T-helper 2 cell treated with Interferon-gamma antibody and Interleukin-4, amounts not matched to agents 5 μg/mL and 100 μg/mL, for 36 hours (primary cell): ENCODE data around the gene STX18.

ENCODE experiments used
- DNase-seq: peaks from one replicate; pipeline ENCODE4 v3.0.0; 2021; ENCODE audit warnings: low spot score
- H3K27ac Mint-ChIP-seq: one replicate; pipeline ENCODE4 v1.8.0; 2021; ENCODE audit warnings: mild to moderate bottlenecking, mixed read lengths
- H3K27me3 Mint-ChIP-seq: one replicate; pipeline ENCODE4 v1.8.0; 2021; ENCODE audit warnings: low read depth, mixed read lengths
- H3K36me3 Mint-ChIP-seq: one replicate; pipeline ENCODE4 v1.8.0; 2021; ENCODE audit warnings: low read depth, mixed read lengths
- H3K4me1 Mint-ChIP-seq: one replicate; pipeline ENCODE4 v1.8.0; 2021; ENCODE audit warnings: low read depth, mixed read lengths
- H3K4me3 Mint-ChIP-seq: one replicate; pipeline ENCODE4 v1.8.0; 2022; ENCODE audit warnings: mild to moderate bottlenecking, moderate library complexity, mixed read lengths
- H3K9me3 Mint-ChIP-seq: one replicate; pipeline ENCODE4 v1.8.0; 2021; ENCODE audit warnings: mixed read lengths

STX18 gene

DNA sequence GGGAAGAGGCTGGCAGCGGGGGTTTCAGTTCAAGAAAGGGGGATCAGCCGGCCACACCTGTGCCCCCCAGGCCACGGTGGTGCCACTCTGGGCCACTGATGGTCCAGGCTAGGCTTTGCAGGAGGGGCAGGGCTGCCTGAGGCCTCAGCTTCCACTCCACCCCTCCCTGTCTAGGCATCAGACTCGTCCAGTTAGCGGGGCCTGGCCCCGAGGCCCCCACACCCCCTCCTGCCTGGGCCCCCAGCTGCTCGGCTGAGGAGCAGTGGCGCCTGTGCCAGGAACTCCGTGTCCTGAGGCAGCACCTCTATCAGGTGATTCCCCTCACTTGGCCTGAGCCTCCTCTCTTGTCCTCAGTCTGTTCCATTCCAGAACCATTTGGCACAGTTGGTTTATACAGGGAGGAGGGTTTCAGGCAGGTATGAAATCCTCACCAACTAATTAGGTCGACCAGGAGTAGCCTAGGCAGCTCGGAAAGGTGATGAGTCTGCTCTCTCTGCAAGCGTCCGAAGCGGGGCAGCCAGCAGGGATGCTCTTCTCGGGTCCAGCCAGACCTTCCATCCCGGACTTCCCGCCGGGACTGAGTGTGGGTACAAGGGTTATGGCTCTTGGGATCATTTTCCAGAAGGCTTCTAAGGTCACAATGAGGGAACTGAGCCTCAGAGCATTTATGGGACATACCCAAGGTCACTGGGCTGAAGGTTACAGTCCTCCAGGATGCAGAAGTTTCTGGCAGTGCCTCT lies 152.8 kb downstream of the STX18 start:
- DNase-seq = no peak
- Mint-ChIP-seq H3K36me3 (no peaks in the 10 kb centered on the region), H3K4me3 (no peak overlapping the region), H3K9me3 (no peaks in the 10 kb centered on the region), H3K27me3 (peaks cover 36% of the 10 kb centered on the region), H3K4me1 (no peaks in the 10 kb centered on the region), H3K27ac (no peak overlapping the region)

GRCh38 chr4:4388311-4388790 lies 153.5 kb downstream of the STX18 start:
- peaks cover 41% of the 10 kb centered on the region for H3K27me3 Mint-ChIP-seq
- DNase-seq = no peak
- no peak overlapping the region for H3K27ac Mint-ChIP-seq
- H3K9me3 Mint-ChIP-seq = no peaks in the 10 kb centered on the region
- no peaks in the 10 kb centered on the region for H3K4me1 Mint-ChIP-seq
- no peaks in the 10 kb centered on the region for H3K36me3 Mint-ChIP-seq
- H3K4me3 Mint-ChIP-seq = peak overlapping the region; percentile 24

DNA sequence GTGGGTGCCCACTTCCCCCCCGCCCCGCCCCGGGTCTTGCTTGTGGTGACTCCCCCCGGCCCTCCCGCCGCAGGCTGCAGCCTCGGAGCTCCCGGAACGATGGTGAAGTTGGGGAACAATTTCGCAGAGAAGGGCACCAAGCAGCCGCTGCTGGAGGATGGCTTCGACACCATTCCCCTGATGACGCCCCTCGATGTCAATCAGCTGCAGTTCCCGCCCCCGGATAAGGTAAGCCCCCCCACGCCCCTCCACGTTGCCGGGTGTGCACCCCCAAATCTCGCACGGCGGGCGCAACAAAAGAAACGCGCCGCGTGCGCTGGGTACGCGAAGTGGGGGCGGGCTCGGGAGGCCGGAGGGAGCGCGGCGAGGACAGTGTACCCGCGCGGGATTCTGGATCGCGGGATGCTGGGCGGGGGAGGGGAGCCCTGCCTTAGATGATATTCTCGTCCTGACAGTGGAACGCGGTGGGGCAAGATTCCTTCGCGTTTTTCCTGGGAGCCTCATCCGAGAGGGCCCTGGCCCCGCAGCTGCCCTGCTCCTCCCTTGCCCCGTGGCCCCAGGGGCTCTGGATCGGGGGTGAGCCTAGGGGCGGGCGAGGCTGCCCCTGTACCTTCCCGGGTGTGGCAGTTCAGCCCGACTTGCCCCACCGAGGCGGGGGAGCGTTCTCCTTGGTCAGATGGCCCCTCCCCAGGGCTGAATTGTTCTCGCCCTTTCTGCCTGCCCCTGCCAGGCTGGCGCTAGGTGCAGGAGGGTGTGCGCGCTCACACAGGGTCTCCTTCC lies 154.1 kb downstream of the STX18 start:
- Mint-ChIP-seq H3K4me3 (peak overlapping the region; percentile 24), H3K27ac (no peak overlapping the region), H3K27me3 (peaks cover 45% of the 10 kb centered on the region), H3K4me1 (no peaks in the 10 kb centered on the region), H3K36me3 (no peaks in the 10 kb centered on the region), H3K9me3 (no peaks in the 10 kb centered on the region)
- no peak for DNase-seq

- Mint-ChIP-seq H3K4me3 (peak within 1 kb of the TSS; percentile 63), H3K9me3 (no peaks in the 10 kb centered on the region), H3K36me3 (no peaks in the 10 kb centered on the region), H3K27ac (no peak within 1 kb of the TSS), H3K27me3 (peaks cover 50% of the 10 kb centered on the region), H3K4me1 (no peaks in the 10 kb centered on the region)
- DNase-seq = no peak
Measured at GRCh38 chr4:4386736-4387392, 155.0 kb downstream of the STX18 start, which contains the start of gene NSG1. Gene NSG1, plus strand, starts transcription at chr4:4387102. Its CDS starts 528 bp downstream, at chr4:4387630.

DNA sequence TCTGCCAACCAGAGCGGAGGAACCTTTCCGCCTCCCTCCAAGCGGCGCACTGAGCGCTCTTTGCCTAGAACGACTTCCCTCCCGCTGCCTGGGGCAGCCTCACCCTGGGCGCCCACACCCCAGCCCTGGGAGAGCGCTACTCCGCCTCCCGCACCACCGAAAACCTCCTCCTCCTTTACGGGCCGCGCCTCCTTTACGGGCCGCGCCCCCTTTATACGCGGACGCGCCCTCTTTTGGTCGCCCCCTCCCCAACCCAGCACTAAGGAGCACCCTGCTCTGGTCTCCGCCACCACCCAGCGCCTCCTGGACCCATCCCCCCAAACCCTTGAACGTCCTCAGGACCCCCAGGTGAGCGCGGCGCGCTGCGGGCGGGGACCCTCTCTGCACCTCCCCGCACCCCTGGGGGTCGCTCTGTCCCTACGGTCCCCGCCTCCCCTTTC lies 155.5 kb downstream of the STX18 start:
- no peak for DNase-seq
- no peak overlapping the region for H3K27ac Mint-ChIP-seq
- H3K27me3 Mint-ChIP-seq = peaks cover 50% of the 10 kb centered on the region
- H3K4me3 Mint-ChIP-seq = peak overlapping the region; percentile 63
- H3K4me1 Mint-ChIP-seq = no peaks in the 10 kb centered on the region
- H3K36me3 Mint-ChIP-seq = no peaks in the 10 kb centered on the region
- no peaks in the 10 kb centered on the region for H3K9me3 Mint-ChIP-seq

GRCh38 chr4:4385729-4386295 lies 156.0 kb downstream of the STX18 start:
- H3K27me3 Mint-ChIP-seq = peaks cover 52% of the 10 kb centered on the region
- H3K4me1 Mint-ChIP-seq = no peaks in the 10 kb centered on the region
- H3K4me3 Mint-ChIP-seq = peak overlapping the region; percentile 63
- no peak for DNase-seq
- no peaks in the 10 kb centered on the region for H3K9me3 Mint-ChIP-seq
- no peaks in the 10 kb centered on the region for H3K36me3 Mint-ChIP-seq
- H3K27ac Mint-ChIP-seq = no peak overlapping the region

DNA sequence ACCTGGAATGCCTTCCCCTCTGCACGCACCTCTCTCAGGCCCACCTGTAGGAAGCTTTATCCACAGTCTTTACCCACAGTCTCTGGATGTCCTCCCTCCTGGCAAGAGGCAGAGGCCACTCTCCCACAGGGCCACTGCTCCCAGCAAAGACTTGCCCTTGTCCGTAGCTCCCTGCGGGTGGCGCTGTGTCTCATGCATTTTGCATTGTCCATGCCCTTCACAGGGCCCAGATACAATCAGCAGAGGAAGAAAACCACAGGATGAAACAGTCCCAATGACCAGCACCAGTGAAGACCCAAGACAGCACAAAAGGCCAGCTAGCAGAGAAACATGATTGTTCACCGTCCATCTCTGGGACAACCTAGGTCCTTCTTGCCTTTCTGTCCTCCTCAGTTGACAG lies 157.0 kb downstream of the STX18 start:
- Mint-ChIP-seq H3K27me3 (peaks cover 52% of the 10 kb centered on the region), H3K27ac (no peak overlapping the region), H3K9me3 (no peaks in the 10 kb centered on the region), H3K36me3 (no peaks in the 10 kb centered on the region), H3K4me3 (no peak overlapping the region), H3K4me1 (no peaks in the 10 kb centered on the region)
- no peak for DNase-seq

DNA sequence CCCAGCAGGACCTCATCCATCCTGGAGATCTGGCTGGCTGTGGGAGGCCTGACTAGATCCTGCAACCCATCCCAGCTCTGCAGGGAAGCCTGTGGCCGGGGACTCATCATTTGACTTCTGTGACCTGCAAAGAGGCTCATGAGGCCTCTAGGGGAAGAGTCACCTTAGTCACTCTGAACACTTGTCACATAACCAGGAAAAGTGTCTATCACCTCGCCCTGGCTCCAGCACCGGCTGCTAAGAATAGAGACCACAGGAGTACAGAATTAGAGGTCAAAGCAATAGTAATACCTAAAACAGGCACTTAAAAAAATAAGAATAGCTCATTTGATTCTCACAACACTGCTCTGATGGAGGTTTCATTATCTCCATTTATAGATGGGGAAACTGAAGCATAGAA lies 158.8 kb downstream of the STX18 start:
- no peak overlapping the region for H3K27ac Mint-ChIP-seq
- H3K27me3 Mint-ChIP-seq = peaks cover 43% of the 10 kb centered on the region
- no peak overlapping the region for H3K4me3 Mint-ChIP-seq
- no peaks in the 10 kb centered on the region for H3K9me3 Mint-ChIP-seq
- DNase-seq = no peak
- H3K36me3 Mint-ChIP-seq = no peaks in the 10 kb centered on the region
- H3K4me1 Mint-ChIP-seq = no peaks in the 10 kb centered on the region

DNA sequence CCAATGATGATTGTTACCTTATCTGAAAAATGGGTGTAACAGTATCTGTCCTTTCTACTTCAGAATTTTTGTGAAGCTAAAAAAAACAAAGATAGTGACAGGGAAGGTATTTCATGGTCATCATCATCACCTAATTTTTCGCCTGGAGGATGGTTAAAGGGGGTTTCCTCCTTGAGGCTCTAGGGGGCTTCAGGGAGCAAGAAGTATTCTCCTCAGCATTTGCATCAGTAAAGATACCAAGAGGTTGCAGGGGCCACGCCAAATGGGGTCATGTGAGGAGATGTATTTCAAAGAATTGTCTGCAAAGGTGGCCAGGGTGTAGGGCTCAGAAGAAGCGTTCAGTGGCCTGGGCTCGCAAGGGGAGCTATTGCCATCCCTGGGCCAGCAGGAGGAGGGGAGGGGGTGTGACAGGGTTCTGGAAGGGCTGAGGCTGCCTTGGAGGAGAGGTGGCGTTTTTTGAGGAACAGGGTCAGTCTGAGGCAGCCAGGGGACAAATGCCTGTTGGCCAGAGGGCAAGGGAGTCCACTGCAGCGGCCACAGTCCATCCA lies 162.2 kb downstream of the STX18 start:
- H3K9me3 Mint-ChIP-seq = no peaks in the 10 kb centered on the region
- H3K36me3 Mint-ChIP-seq = no peaks in the 10 kb centered on the region
- peaks cover 32% of the 10 kb centered on the region for H3K27me3 Mint-ChIP-seq
- DNase-seq = no peak
- H3K4me1 Mint-ChIP-seq = no peaks in the 10 kb centered on the region
- H3K4me3 Mint-ChIP-seq = no peak overlapping the region
- H3K27ac Mint-ChIP-seq = no peak overlapping the region

DNA sequence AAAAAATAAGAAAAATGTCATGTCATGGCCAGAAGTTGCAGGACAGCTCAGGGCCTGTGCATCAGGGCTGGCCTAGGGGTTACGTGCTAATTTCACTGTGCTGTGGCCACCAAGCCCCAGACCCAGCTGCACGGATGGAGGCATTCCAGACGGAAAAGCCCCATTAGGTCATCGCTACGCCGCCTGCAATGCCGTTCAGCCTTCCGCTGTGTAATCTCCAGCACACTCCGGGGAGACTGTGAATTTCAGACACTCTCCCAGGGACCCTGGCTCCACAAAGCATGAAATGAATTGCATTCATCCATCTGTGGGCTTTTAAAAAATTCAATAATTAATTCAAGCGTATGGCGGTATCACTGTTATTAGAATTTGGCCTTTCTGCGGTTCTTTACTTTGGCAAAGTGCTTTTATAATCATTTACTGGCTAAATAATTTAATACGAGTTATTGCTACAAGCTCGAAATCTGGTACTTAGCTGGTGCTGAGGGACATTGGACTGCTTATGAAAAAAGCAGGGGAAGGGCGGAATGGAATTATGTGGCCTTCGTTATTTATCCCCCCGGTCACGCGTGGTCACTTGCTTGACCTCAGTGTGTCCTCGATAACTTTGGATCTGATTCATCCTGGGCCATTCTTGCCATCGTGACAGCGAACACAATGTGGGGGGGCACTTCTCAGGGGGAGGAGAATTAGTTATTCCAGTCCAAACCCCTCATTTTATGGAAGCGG lies 164.0 kb downstream of the STX18 start:
- H3K36me3 Mint-ChIP-seq = no peaks in the 10 kb centered on the region
- no peaks in the 10 kb centered on the region for H3K9me3 Mint-ChIP-seq
- H3K27me3 Mint-ChIP-seq = peaks cover 17% of the 10 kb centered on the region
- no peak overlapping the region for H3K4me3 Mint-ChIP-seq
- no peak for DNase-seq
- H3K4me1 Mint-ChIP-seq = no peaks in the 10 kb centered on the region
- H3K27ac Mint-ChIP-seq = no peak overlapping the region

DNA sequence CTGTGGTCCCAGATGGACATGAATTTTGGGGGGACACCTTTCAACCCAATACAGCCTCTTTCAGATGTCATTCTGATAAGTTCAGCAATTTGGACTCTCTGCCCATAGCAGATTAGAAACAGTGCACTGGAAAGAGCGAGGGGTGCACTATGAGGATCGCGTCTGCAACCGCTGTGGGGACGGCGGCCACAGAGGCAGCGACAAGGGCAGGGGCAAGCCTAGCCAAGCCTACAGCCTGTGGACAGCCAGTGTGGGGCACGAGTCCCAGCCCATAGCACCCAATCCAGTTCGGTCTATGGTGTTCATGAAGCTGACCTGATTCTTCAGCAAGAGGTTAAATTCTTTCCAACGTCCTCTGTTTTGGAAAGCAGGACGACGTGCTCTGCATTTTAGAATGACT lies 164.7 kb downstream of the STX18 start:
- DNase-seq = no peak
- Mint-ChIP-seq H3K27ac (no peak overlapping the region), H3K4me1 (no peaks in the 10 kb centered on the region), H3K9me3 (no peaks in the 10 kb centered on the region), H3K27me3 (peaks cover 15% of the 10 kb centered on the region), H3K36me3 (no peaks in the 10 kb centered on the region), H3K4me3 (no peak overlapping the region)

- Mint-ChIP-seq H3K4me3 (no peak overlapping the region), H3K27ac (no peak overlapping the region), H3K9me3 (no peaks in the 10 kb centered on the region), H3K36me3 (no peaks in the 10 kb centered on the region), H3K27me3 (peaks cover 9% of the 10 kb centered on the region), H3K4me1 (no peaks in the 10 kb centered on the region)
- no peak for DNase-seq
Measured at GRCh38 chr4:4376074-4376473, 165.8 kb downstream of the STX18 start.
